CD4-positive, alpha-beta T cell treated with Interleukin-15 for 4 hours (primary cell): ENCODE measurements around the gene CNTN6.

Experiments
- DNase-seq: peaks from one replicate; pipeline ENCODE4 v3.0.0-alpha.2; 2020; ENCODE audit warnings: low spot score

The CNTN6 gene

DNA sequence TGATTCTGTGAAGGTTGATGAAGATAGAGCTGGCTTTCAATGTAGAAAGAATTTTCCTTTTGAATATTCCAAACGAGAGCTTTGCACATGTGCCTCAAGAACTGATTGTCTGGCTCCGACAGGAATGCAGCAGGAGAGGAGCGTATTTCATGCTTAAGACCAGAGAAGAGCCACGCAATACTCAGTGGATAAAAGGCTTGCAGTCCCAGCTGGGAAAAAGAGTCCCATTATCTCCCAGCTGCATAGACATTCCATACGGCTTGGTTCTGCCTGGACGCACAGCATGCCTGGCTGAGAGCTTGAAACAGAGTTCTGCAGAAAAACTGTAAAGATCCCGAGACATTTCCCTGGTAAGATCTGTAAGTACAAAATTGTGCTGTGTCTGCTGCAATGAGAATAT is at the start of gene CNTN6:
TSS of gene CNTN6 (plus strand) at position 254 of the 400 bp plus-strand sequence. CDS start 54,985 bp downstream, outside the sequence.
- no peak for DNase-seq

DNA sequence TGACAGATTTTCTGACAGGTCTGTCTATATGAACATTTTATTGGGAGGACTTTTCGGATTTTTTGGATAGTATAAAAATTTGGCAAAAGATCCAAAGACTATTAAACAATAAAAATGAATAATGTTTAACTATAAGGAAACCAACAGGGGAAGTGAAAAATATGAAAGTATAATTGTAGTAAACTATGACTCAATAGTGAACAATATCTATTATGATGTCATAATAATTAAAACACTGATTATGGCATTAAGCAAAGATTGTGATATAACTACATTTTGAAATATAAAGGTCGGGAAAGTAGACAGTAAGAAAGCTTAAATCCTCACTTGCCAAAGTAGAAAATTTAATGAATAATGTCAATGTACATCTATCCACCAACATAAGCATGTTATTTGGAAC is 44.3 kb upstream of the CNTN6 start:
- DNase-seq: no peak

- no peak for DNase-seq
Measured at GRCh38 chr3:1055870-1056269, 37.0 kb upstream of the CNTN6 start.

DNA sequence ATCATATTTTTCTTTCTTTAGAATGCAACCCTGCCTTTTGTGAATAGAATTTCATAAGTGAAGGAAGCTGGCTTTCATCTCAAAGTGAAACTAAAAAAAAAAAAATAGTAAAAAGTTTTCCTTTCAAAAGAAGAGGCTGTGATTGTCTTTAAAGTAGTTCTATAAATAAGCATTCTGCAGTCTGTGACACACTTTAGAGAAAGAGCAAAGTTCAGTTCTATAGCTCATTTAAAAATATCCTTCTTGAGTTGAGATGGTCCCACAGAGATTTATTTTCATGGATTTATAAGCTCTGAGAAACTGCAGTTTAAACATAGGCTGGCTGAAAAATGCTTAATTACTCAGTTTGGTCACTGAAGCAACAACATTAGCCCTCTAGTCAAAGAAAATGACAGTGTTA is 36.1 kb upstream of the CNTN6 start:
- no peak for DNase-seq

GRCh38 chr3:1057436-1057835 is 35.4 kb upstream of the CNTN6 start:
- DNase-seq: no peak

DNA sequence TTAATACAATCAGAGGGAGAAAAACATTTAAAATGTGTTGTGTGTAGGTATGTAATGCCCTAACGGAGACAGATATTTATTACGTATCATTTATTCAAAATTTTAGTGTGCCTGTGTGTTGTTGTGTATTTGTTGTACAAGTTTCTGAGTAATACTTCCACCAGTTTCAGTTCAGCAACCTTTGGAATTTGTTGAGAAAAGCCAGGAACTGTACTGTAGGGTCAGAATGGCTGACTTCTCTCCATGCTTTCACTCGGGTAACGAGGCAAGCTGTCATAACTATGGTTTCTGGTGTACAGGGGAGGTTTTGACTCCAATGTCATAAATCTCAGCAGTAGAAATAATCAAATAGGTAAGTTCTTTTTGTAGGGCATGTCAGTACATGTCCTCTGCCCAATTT is 23.8 kb upstream of the CNTN6 start:
- DNase-seq: no peak

GRCh38 chr3:1072041-1072440 is 20.8 kb upstream of the CNTN6 start:
- no peak for DNase-seq

- DNase-seq: no peak
Measured at GRCh38 chr3:1079662-1080061, 13.2 kb upstream of the CNTN6 start.

GRCh38 chr3:1082108-1082507 is 10.7 kb upstream of the CNTN6 start:
- no peak for DNase-seq

- no peak for DNase-seq
Measured at GRCh38 chr3:1087066-1087560, 5.7 kb upstream of the CNTN6 start.

- DNase-seq: no peak
Measured at GRCh38 chr3:1088503-1088902, 4.3 kb upstream of the CNTN6 start.

GRCh38 chr3:1091286-1091685 is 1.5 kb upstream of the CNTN6 start:
- no peak for DNase-seq

DNA sequence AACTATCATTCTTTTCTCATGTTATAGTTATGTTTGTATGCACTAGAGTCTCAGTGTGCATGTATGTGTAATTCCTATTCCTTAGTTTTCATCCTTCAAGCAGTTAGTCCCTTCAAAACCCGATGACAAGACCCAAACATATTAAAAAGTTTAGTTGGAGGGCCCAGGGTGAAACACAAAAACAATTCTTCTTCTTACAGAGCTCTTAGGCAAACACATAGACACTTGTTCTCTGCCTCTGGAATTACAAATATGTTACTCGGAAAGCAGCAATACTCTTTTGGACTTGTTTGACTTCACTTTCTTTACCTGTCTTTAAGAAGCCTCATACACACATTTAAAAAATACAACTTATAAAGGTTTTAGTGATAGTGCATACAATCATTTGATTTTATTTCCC is 763 bp upstream of the CNTN6 start:
- no peak for DNase-seq

DNA sequence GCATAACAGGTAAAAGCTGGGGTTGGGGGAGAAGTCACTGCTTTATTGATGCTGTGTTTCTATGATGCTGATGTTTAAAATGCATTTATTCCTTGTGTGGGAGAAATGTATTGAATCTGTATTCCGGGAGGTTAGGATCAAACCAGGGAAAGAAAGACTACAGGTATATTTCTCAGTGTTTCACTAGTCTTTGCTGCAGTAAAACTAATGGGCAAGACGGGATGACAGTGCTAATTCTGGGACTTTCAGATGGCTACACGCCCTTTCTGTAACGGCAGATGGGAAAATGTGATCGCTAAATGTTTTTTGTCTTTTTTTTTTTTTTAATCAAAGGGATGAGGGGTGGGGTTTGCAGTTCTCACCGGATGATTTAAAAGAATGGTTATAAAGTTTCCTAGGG is 393 bp downstream of the CNTN6 start:
- DNase-seq: no peak

DNA sequence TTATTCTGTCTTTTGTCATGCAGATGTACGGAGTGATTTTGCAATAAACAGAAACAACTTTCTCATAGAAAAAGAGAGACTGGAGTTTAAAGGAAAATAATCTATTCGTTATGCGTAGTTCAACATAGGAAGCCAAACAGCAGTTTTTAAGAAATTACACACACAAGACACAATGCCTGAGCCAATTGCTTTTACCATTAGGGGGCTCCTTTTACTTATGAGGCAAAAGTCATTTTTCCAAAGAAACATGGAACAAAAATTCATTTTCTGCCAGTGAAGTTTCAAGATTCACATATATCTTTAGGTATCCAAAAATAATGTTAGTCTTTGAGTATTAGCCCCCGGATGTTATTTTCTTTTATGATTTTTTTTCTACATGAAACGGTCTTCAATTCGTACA is 10.7 kb downstream of the CNTN6 start:
- DNase-seq: no peak

- no peak for DNase-seq
Measured at GRCh38 chr3:1117843-1118473, 25.1 kb downstream of the CNTN6 start.

- no peak for DNase-seq
Measured at GRCh38 chr3:1131166-1131565, 38.3 kb downstream of the CNTN6 start.

- no peak for DNase-seq
Measured at GRCh38 chr3:1135194-1135593, 42.4 kb downstream of the CNTN6 start.

DNA sequence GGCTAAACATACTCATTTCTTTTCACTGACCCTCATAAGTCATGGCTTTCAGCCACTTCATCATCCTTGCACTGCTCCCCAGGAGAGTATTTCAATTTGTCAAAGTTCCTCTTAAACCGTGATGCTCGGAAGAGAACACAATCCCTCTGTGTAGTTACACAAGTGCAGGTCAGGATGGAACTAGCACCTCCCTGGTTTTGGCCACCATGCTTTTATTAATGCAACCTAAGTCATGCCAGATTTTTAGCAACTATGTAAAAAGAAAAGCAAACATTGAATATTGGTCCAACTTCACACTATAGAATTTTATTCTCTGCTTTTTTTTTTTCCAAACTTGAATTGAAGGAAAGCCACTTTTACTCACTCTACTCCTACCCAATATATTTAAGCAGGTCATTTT is 45.2 kb downstream of the CNTN6 start:
- no peak for DNase-seq

DNA sequence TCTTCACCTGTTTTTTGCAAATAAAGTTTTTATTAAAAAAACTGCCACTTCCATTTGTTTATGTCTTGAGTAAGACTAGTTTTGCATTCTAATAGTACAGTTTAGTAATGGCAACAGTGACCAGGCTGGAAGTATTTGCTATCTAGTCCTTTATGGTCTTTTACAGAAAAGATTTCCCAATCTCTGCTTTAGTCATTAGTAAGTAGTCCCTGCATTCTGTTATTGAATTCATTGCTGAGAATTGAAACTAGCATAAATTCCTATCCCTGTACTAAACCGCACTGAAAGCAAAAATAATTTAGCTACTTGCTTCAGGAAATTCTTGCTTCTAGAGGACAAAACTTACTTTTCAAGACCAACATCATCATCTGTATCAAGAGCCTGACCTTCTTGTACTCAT is 46.2 kb downstream of the CNTN6 start:
- DNase-seq: no peak

DNA sequence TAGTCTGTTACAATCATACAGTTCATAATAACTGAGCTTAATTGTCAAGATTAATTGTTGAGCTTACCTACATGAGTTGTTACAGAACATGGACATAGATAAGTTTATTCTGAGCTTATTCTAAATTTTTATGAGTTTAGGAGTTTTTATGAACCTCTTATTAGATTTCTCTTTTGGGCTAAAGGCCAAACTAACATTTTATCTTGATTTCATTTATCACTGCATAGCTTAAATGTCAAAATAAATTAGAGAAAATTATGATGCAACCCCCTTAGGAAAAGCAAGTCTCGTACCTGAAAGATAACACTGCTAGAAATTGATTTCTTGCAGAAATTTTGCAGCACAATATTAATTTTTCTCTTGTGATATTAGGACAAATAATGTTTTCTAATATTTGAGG is 54.5 kb downstream of the CNTN6 start:
- DNase-seq: no peak

GRCh38 chr3:1147819-1148218 is 55.0 kb downstream of the CNTN6 start:
- DNase-seq: no peak

DNA sequence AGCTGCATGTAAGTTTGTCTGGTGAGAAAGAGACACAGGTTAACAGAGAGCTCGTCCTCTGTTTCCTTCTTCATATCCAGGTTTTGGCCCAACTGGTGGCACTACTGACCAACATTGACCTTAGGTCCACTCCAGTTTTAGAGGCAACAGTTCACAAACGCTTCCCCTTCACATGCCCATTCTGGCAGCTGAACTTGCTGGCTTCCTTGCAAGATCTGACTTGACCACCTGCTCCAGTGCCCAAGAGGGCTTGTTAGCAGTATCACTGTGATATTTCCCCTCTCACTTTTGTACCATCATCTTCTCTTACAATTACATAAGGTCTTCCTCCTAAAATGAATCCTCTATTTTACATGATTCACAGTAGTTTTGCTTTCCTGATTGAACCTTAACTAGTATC is 71.3 kb downstream of the CNTN6 start:
- no peak for DNase-seq

GRCh38 chr3:1171320-1171719 is 78.5 kb downstream of the CNTN6 start:
- DNase-seq: no peak

DNA sequence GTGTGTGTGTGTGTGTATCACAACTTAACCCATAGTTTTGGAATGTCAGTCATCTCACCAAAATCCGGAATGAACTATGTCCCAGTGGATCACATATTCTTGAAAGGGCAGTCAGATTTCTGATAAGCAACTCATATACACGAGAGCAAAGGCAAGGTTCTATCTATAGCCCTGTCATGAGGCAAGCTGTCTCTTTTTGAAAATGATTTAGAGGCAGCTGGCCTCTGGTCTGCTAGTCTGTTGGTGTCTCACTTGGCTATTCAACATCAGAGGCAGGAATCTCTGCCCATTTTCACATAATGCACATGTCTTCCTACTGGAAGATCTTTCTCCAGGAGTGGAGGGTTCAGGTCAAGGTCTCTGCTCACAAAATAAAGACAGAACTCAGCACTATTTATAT is 79.8 kb downstream of the CNTN6 start:
- no peak for DNase-seq
